GM12878 (cell line): ENCODE measurements around the gene GUCY1A2. TPM values are rescaled to one million over a fixed set of nuclear protein-coding genes. Genes with fewer than 3 reads are reported as not detected.

ENCODE experiments used
- ATAC-seq: fragments of 200-7000 bp; cut with Tn5 transposase; 3 replicates; pipeline ENCODE4 v1.9.1; 2020; ENCODE audit warnings: mild to moderate bottlenecking, moderate library complexity
- BruUV-seq: library from RNA; stranded (reverse); fragments of 400-500 nt; replicated peaks from 2 replicates; lab custom pipeline; 2021; lab: Mats Ljungman, UMichigan
- CTCF ChIA-PET: fragments of 300-600 bp; sonication (Branson Sonifier 250); formaldehyde crosslinking; extraction: SDS; loops from one replicate; lab custom pipeline; 2021; ENCODE audit warnings: inconsistent platforms; lab: Yijun Ruan, JAX
- POLR2A ChIA-PET: fragments of 350-600 bp; formaldehyde crosslinking; extraction: SDS; loops from one replicate; lab custom pipeline; 2021; ENCODE audit warnings: inconsistent platforms; lab: Charles Lee
- RAD21 ChIA-PET: fragments of 300-600 bp; sonication (Branson Sonifier 250); formaldehyde crosslinking; loops from one replicate; lab custom pipeline; 2023; ENCODE audit warnings: antibody characterized with exemption; ENCODE audit not compliant: unreplicated experiment; lab: Charles Lee
- SMC1A ChIA-PET: fragments of 300-600 bp; sonication (Branson Sonifier 250); formaldehyde crosslinking; loops from one replicate; lab custom pipeline; 2023; ENCODE audit not compliant: unreplicated experiment, uncharacterized antibody; lab: Charles Lee
- DNase-seq: peaks from one replicate; pipeline ENCODE4 v3.0.0-alpha.2; 2011; ENCODE audit warnings: low read depth, low spot score
- FAIRE-seq: peaks from 3 replicates; lab custom pipeline; 2011; peaks lifted over from hg19 to GRCh38; lab: Jason Lieb, UNC
- H2AFZ ChIP-seq: 2 replicates; pipeline ENCODE4 v1.6.0; 2011; ENCODE audit warnings: low read depth, low read length, control low read depth; ENCODE audit not compliant: control insufficient read depth
- H3K27ac ChIP-seq: 2 replicates; pipeline ENCODE4 v1.5.1; 2011; ENCODE audit warnings: control low read depth; ENCODE audit not compliant: control insufficient read depth, insufficient read depth
- H3K27me3 ChIP-seq, 2 experiments: replicated peaks in 1 of 2; 2 replicates each; pipeline versions ENCODE4 v1.6.0 to v1.6.1; 2011; ENCODE audit warnings: low read length in 1 of 2; ENCODE audit not compliant: control insufficient read depth in 2 of 2, insufficient read depth in 2 of 2
- H3K36me3 ChIP-seq, 2 experiments: 2 replicates each; pipeline ENCODE4 v1.5.1; 2011; ENCODE audit warnings: low read length in 1 of 2; ENCODE audit not compliant: control insufficient read depth in 2 of 2, insufficient read depth in 2 of 2
- H3K4me1 ChIP-seq: 2 replicates; pipeline ENCODE4 v1.6.1; 2011; ENCODE audit warnings: mild to moderate bottlenecking, low read length, moderate library complexity, mixed read lengths; ENCODE audit not compliant: control insufficient read depth, insufficient read depth
- H3K4me2 ChIP-seq: 2 replicates; pipeline ENCODE4 v1.6.0; 2011; ENCODE audit warnings: control low read depth; ENCODE audit not compliant: control insufficient read depth, insufficient read depth
- H3K4me3 ChIP-seq: fragments of 200-600 bp; sonication (generic); 2 replicates; pipeline ENCODE4 v1.5.1; 2016
- H3K79me2 ChIP-seq: 2 replicates; pipeline ENCODE4 v1.6.0; 2011; ENCODE audit warnings: low read length; ENCODE audit not compliant: control insufficient read depth, insufficient read depth
- H3K9ac ChIP-seq: 2 replicates; pipeline ENCODE4 v1.8.0; 2011; ENCODE audit warnings: low read length, control low read depth, mixed read lengths; ENCODE audit not compliant: control insufficient read depth, insufficient read depth
- H3K9me3 ChIP-seq: replicated peaks from 3 replicates; pipeline ENCODE4 v1.5.1; 2011; ENCODE audit warnings: mild to moderate bottlenecking, low read length; ENCODE audit not compliant: control insufficient read depth, insufficient read depth
- H4K20me1 ChIP-seq: 2 replicates; pipeline ENCODE4 v1.6.0; 2011; ENCODE audit not compliant: control insufficient read depth, insufficient read depth
- BCLAF1 ChIP-seq: fragments of 450-650 bp; IDR thresholded peaks from 2 replicates; pipeline ENCODE4 v1.6.1; 2017; ENCODE audit warnings: antibody characterized with exemption, mild to moderate bottlenecking, moderate library complexity
- CBX3 ChIP-seq: fragments of 200-600 bp; sonication (generic); IDR thresholded peaks from 2 replicates; pipeline ENCODE4 v1.6.1; 2016; ENCODE audit warnings: low read depth, borderline replicate concordance
- EZH2 ChIP-seq: IDR thresholded peaks from 2 replicates; pipeline ENCODE4 v1.6.1; 2012; ENCODE audit warnings: low read depth, mild to moderate bottlenecking, control low read depth, inconsistent platforms, low read length, borderline replicate concordance; ENCODE audit not compliant: control insufficient read depth
- LARP7 ChIP-seq: fragments of 450-650 bp; IDR thresholded peaks from 2 replicates; pipeline ENCODE4 v1.6.1; 2017; ENCODE audit warnings: mild to moderate bottlenecking
- PAX8 ChIP-seq: fragments of 450-650 bp; IDR thresholded peaks from 2 replicates; pipeline ENCODE4 v1.6.1; 2017; ENCODE audit warnings: mild to moderate bottlenecking, moderate library complexity
- RCOR1 ChIP-seq: conservative IDR thresholded peaks from 2 replicates; pipeline ENCODE4 v1.6.1; 2012; ENCODE audit warnings: low read depth, low read length, improper control_type of control experiment
- RUNX3 ChIP-seq: IDR thresholded peaks from 2 replicates; pipeline ENCODE4 v1.6.1; 2012; ENCODE audit warnings: low read length, inconsistent platforms
- SKIL ChIP-seq: fragments of 450-650 bp; IDR thresholded peaks from 2 replicates; pipeline ENCODE4 v1.6.1; 2017; ENCODE audit warnings: mild to moderate bottlenecking, low read depth, inconsistent platforms; ENCODE audit not compliant: poor library complexity, severe bottlenecking
- SPI1 ChIP-seq: IDR thresholded peaks from 2 replicates; pipeline ENCODE4 v1.6.1; 2011; ENCODE audit warnings: low read depth, mild to moderate bottlenecking, low read length, moderate library complexity, borderline replicate concordance; ENCODE audit not compliant: insufficient read depth
- SREBF2 ChIP-seq: IDR thresholded peaks from 2 replicates; pipeline ENCODE4 v1.6.1; 2012; ENCODE audit warnings: mild to moderate bottlenecking, low read length
- WRNIP1 ChIP-seq: IDR thresholded peaks from 2 replicates; pipeline ENCODE4 v1.6.1; 2011; ENCODE audit warnings: low read depth, low read length, improper control_type of control experiment, borderline replicate concordance
- ZNF592 ChIP-seq: fragments of 450-650 bp; IDR thresholded peaks from 2 replicates; pipeline ENCODE4 v1.6.1; 2017; ENCODE audit warnings: mild to moderate bottlenecking, moderate library complexity
- WGBS: methylation state at CpG from one replicate; pipeline ENCODE4 v1.1.6; 2016; ENCODE audit warnings: low lambda C conversion rate; ENCODE audit not compliant: insufficient replicate concordance, insufficient coverage; ENCODE audit errors: missing lambda C conversion rate; 5-methylcytosine and 5-hydroxymethylcytosine counted together
- in situ Hi-C: fragments of 300-500 bp; cut with MboI; formaldehyde crosslinking; loops from 9 replicates; pipeline ENCODE4 v1.14.3; 2018; ENCODE audit warnings: mixed read lengths
- intact Hi-C: fragments of 100-400 bp; cut with micrococcal nuclease; formaldehyde crosslinking; loops from one replicate; pipeline ENCODE4 v1.14.2; 2022; ENCODE audit not compliant: unreplicated experiment
- polyA plus RNA-seq, 11 experiments: library from polyadenylated mRNA; depleted of rRNA in 4 of 11; unstranded in 6 of 11; stranded (reverse) in 5 of 11; fragments of >200 nt; fragmentation: Nextera tagmentation in 4 of 11; fragmentation: Illumina TruSeq in 1 of 11; extraction: Ambion mirVana in 4 of 11; extraction: Trizol in 1 of 11; gene quantifications; 1 replicate in 1 of 11; 2 replicates in 10 of 11; pipeline versions ENCODE4 v1.2.1 to v1.2.3, GENCODE V29; 2011 to 2016; ENCODE audit warnings: inconsistent platforms in 2 of 11, missing spikeins in 2 of 11, low read depth in 1 of 11
- total RNA-seq, 4 experiments: library from RNA; depleted of rRNA in 3 of 4; stranded (reverse); fragments of >200 nt in 3 of 4; fragmentation: Illumina TruSeq in 1 of 4; extraction: Trizol in 1 of 4; gene quantifications; 2 replicates each; pipeline versions ENCODE4 v1.2.1 to v1.2.3, GENCODE V29; 2013 to 2021

The GUCY1A2 gene
- total and polyA plus RNA-seq, 10 of the 15 experiments (the other 5 are each of a cell fraction or from before 2014, with no cell fraction given) = under 0.01 to 0.03 (median under 0.01) TPM; not detected in 4

- H3K36me3 ChIP-seq = no peaks in the 10 kb centered on the region
- H3K4me2 ChIP-seq = no peak overlapping the region
- intact Hi-C loops = no loop called here
- SMC1A ChIA-PET = no interaction called here
- no peak overlapping the region for H3K27ac ChIP-seq
- no TSS peak for BruUV-seq
- CTCF ChIA-PET = no interaction called here
- no peak overlapping the region for H3K4me3 ChIP-seq
- no peak for FAIRE-seq
- H3K4me1 ChIP-seq = no peaks in the 10 kb centered on the region
- ATAC-seq = no peak
- RAD21 ChIA-PET = no interaction called here
- H3K9me3 ChIP-seq = no peaks in the 10 kb centered on the region
- H3K27me3 ChIP-seq = no peaks in the 10 kb centered on the region
- in situ Hi-C loops = no loop called here
- WGBS = 43% methylated on average over 1 of the region's 1 CpG
- DNase-seq = no peak
- H3K79me2 ChIP-seq = no peaks in the 10 kb centered on the region
- no peak overlapping the region for H3K9ac ChIP-seq
- no peaks in the 10 kb centered on the region for H4K20me1 ChIP-seq
- H2AFZ ChIP-seq = no peak overlapping the region
- POLR2A ChIA-PET = no interaction called here
- TF ChIP-seq SREBF2 (no peak), SPI1 (no peak), EZH2 (no peak), RUNX3 (no peak), RCOR1 (no peak), LARP7 (no peak), SKIL (no peak), CBX3 (no peak), BCLAF1 (no peak), WRNIP1 (no peak), ZNF592 (no peak), PAX8 (no peak)
These were observed 373.5 kb downstream of the GUCY1A2 start for GRCh38 chr11:106644824-106645223.
